Dendritic cell treated with granulocyte-macrophage colony-stimulating factor and Interleukin-4, amounts not matched to agents 40 ng/mL and 50 ng/mL, for 4 days (primary cell): Measurements from ENCODE around the gene SERPINB5.
A peak's percentile ranks its signal among the peaks of the same experiment; 100 is the strongest.

Experiments used
- H3K27ac Mint-ChIP-seq: one replicate; pipeline ENCODE4 v1.8.0; 2022; ENCODE audit warnings: mild to moderate bottlenecking, mixed read lengths
- H3K27me3 Mint-ChIP-seq: one replicate; pipeline ENCODE4 v1.8.0; 2022; ENCODE audit warnings: mild to moderate bottlenecking, mixed read lengths
- H3K36me3 Mint-ChIP-seq: one replicate; pipeline ENCODE4 v1.8.0; 2022; ENCODE audit warnings: low read depth, mixed read lengths
- H3K4me1 Mint-ChIP-seq: one replicate; pipeline ENCODE4 v1.8.0; 2022; ENCODE audit warnings: low read depth, mixed read lengths
- H3K4me3 Mint-ChIP-seq: one replicate; pipeline ENCODE4 v1.8.0; 2022; ENCODE audit warnings: mild to moderate bottlenecking, moderate library complexity, mixed read lengths
- H3K9me3 Mint-ChIP-seq: one replicate; pipeline ENCODE4 v1.8.0; 2022; ENCODE audit warnings: mixed read lengths
- intact Hi-C: fragments of 100-400 bp; cut with micrococcal nuclease; formaldehyde crosslinking; loops from one replicate; pipeline ENCODE4 v1.15.0; 2022

SERPINB5 gene, protein sequence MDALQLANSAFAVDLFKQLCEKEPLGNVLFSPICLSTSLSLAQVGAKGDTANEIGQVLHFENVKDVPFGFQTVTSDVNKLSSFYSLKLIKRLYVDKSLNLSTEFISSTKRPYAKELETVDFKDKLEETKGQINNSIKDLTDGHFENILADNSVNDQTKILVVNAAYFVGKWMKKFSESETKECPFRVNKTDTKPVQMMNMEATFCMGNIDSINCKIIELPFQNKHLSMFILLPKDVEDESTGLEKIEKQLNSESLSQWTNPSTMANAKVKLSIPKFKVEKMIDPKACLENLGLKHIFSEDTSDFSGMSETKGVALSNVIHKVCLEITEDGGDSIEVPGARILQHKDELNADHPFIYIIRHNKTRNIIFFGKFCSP

GRCh38 chr18:63476668-63477067, at the start of gene SERPINB5:
SERPINB5 (plus strand) TSS chr18:63476958; CDS start chr18:63484429, 7,471 bp downstream.
- Mint-ChIP-seq H3K27me3 (no peaks in the 10 kb centered on the region), H3K4me1 (no peaks in the 10 kb centered on the region), H3K36me3 (no peaks in the 10 kb centered on the region), H3K4me3 (no peak within 1 kb of the TSS), H3K27ac (no peak within 1 kb of the TSS), H3K9me3 (no peaks in the 10 kb centered on the region)
- intact Hi-C loops: no loop called here

DNA sequence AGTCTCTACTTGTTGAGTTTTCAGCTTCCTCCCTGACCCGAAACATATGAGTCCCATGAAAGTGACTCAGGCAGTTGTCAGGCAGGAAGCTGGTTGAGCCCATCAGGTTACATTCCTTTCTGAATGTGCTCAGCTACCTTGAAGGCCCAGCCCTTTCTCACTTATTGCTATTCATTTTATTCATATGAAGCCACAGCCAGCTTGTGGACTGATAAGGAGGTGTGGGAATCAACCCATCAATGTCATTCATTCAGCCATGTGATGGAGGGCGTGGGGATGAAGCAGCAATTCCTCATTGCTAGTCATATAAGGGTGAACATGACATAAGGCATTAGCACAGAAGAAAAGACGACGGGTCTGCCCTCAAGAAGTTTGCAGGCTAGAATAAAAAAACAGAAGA, 49.2 kb upstream of the SERPINB5 start:
- Mint-ChIP-seq H3K9me3 (no peaks in the 10 kb centered on the region), H3K36me3 (peaks cover 3% of the 10 kb centered on the region), H3K4me3 (no peak overlapping the region), H3K4me1 (peaks cover 12% of the 10 kb centered on the region), H3K27ac (no peak overlapping the region), H3K27me3 (no peaks in the 10 kb centered on the region)
- intact Hi-C loops: no loop called here

DNA sequence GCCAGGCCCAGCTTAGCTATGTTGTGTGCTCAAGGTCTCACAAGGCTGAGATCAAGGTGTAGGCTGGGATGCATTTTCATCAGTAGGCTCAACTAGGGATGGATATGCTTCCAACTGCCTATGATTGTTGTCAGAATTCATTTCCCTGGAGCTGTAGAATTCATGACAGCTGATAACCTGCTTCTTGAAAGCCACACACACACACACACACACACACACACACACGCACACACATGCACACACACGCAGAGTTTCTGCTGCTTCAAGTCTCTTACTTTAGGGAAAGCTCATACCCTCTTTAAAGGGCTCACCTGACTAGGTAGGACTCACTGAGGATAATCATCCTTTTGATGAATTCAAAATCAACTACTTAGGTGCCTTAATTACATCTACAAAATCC, 46.2 kb upstream of the SERPINB5 start:
- Mint-ChIP-seq H3K27me3 (no peaks in the 10 kb centered on the region), H3K36me3 (no peaks in the 10 kb centered on the region), H3K27ac (no peak overlapping the region), H3K9me3 (no peaks in the 10 kb centered on the region), H3K4me1 (no peaks in the 10 kb centered on the region), H3K4me3 (no peak overlapping the region)
- intact Hi-C loops: no loop called here

DNA sequence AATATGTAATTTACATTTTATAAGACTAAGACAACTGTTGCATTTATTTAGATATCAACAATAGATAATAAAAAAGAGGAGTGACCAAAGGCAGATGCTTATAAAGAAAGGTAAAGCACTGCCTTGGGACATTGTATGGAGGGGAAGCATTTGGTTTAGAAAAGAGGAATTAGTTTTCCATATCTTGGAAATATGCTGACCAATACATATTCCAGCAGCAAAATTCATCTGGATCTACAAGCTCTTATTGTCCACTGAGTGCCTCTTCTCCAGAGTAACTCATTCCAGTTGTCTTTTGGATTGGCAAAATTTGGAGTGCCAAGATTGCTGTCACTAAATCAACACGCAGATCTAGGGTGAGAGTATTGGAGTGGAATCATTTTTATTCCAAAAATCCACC, 45.6 kb upstream of the SERPINB5 start:
- intact Hi-C loops: no loop called here
- Mint-ChIP-seq H3K27me3 (no peaks in the 10 kb centered on the region), H3K4me1 (peaks cover 1% of the 10 kb centered on the region), H3K9me3 (no peaks in the 10 kb centered on the region), H3K4me3 (no peak overlapping the region), H3K27ac (no peak overlapping the region), H3K36me3 (no peaks in the 10 kb centered on the region)

GRCh38 chr18:63433334-63433866, 43.4 kb upstream of the SERPINB5 start:
- H3K27ac Mint-ChIP-seq: no peak overlapping the region
- no peaks in the 10 kb centered on the region for H3K27me3 Mint-ChIP-seq
- H3K36me3 Mint-ChIP-seq: no peaks in the 10 kb centered on the region
- intact Hi-C loops: no loop called here
- H3K4me3 Mint-ChIP-seq: no peak overlapping the region
- H3K9me3 Mint-ChIP-seq: no peaks in the 10 kb centered on the region
- peaks cover 6% of the 10 kb centered on the region for H3K4me1 Mint-ChIP-seq

GRCh38 chr18:63438181-63438580, 38.6 kb upstream of the SERPINB5 start:
- H3K36me3 Mint-ChIP-seq: no peaks in the 10 kb centered on the region
- H3K27me3 Mint-ChIP-seq: no peaks in the 10 kb centered on the region
- H3K4me3 Mint-ChIP-seq: no peak overlapping the region
- no peaks in the 10 kb centered on the region for H3K9me3 Mint-ChIP-seq
- no peak overlapping the region for H3K27ac Mint-ChIP-seq
- intact Hi-C loops: loop anchor here (2.0 to 5.0 kb wide), 3 partner anchors 15 to 426 kb away; partner anchors contain the start of gene VPS4B
- H3K4me1 Mint-ChIP-seq: peaks cover 35% of the 10 kb centered on the region

DNA sequence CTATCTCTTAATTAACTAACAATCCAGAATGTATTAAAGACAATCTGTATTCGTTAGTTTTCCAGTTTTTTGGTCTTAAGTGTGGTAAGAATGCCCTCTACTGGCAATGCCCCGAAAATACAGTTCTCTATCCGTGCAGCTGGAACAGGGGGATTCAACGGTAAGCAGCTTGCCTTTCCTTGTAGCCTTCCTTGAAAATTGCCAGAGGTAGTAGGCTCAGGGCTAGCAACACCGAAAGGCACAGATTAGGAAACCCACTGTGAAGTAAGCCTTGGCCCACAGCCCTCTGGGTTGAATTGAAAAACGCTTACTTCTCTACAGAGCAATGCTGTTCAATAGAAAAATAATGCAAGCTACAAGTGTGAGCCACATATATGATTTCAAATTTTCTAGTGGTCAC, 37.4 kb upstream of the SERPINB5 start:
- Mint-ChIP-seq H3K27ac (no peak overlapping the region), H3K4me3 (no peak overlapping the region), H3K36me3 (no peaks in the 10 kb centered on the region)

GRCh38 chr18:63440219-63440618, 36.5 kb upstream of the SERPINB5 start:
- Mint-ChIP-seq H3K27me3 (no peaks in the 10 kb centered on the region), H3K27ac (peak overlapping the region; percentile 79), H3K36me3 (no peaks in the 10 kb centered on the region), H3K4me3 (no peak overlapping the region), H3K9me3 (no peaks in the 10 kb centered on the region), H3K4me1 (peaks cover 46% of the 10 kb centered on the region)
- intact Hi-C loops: no loop called here

More for the DNA sequence above, 37.4 kb upstream of the SERPINB5 start:
- intact Hi-C loops: loop anchor here (1.0 to 5.0 kb wide), 4 partner anchors 17 to 427 kb away; partner anchors contain the start of gene VPS4B
- Mint-ChIP-seq H3K27me3 (no peaks in the 10 kb centered on the region), H3K4me1 (peaks cover 41% of the 10 kb centered on the region), H3K9me3 (no peaks in the 10 kb centered on the region)

DNA sequence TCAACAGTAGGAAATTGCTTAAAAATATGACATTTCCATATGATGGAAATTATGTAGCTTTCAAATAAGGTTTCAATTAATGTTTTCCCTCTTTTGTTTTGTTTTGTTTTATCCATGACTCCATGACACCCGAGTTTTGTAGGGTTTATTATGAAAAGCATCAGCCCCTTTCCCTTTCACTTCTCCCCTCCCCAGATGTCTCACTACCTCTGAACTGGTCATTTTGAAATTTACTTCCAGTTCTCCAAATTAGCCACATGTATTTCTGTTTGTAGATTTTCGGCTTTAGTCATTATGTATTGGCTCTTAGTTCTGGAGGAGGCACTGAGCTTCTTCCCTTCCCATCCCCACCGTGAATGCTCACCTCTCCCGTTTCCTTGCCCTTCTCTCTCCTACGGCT, 35.9 kb upstream of the SERPINB5 start:
- H3K9me3 Mint-ChIP-seq: no peaks in the 10 kb centered on the region
- H3K4me3 Mint-ChIP-seq: peak overlapping the region; percentile 61
- H3K27me3 Mint-ChIP-seq: no peaks in the 10 kb centered on the region
- H3K27ac Mint-ChIP-seq: peak overlapping the region; percentile 79
- H3K36me3 Mint-ChIP-seq: no peaks in the 10 kb centered on the region
- intact Hi-C loops: no loop called here
- H3K4me1 Mint-ChIP-seq: peaks cover 51% of the 10 kb centered on the region

DNA sequence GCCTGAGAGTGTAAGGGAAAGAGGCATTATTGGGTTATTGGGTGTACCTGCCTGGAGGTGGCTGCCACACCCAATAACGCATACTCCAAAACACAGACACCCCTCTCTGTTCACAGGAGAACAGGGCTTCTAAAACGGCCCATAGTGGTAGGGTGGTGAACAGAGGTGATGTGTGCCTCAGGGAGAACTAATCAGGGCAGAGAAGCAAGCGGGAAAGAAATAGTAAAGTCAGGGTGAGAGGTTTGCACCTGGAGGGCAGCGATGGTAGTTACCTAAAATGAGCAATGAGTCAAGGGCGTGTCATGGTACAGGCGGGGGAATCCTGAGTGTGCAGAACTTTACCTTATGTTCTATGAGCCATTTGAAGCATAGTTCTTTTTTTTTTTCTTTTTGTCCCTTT, 32.9 kb upstream of the SERPINB5 start:
- H3K36me3 Mint-ChIP-seq: no peaks in the 10 kb centered on the region
- no peak overlapping the region for H3K4me3 Mint-ChIP-seq
- no peaks in the 10 kb centered on the region for H3K9me3 Mint-ChIP-seq
- no peaks in the 10 kb centered on the region for H3K27me3 Mint-ChIP-seq
- intact Hi-C loops: no loop called here
- peaks cover 44% of the 10 kb centered on the region for H3K4me1 Mint-ChIP-seq
- peak overlapping the region; percentile 82 for H3K27ac Mint-ChIP-seq

DNA sequence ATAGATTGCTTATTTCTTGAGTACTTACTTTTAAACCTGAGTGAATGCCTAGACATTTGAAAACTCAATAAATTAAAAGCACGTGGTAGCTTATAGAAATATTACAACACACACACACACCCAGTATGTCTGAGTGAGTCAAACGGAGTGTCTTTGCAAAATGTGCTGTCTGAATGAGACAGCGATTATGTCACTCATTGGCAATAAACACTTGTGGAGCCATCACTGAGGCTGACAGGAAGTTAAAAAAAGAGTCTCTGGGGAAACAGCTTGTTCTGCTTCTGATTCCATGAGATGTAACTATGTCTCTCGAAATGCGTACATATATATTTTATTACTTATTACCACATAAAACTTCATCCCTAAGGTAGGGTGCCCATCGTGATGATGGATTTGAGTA, 32.2 kb upstream of the SERPINB5 start:
- peak overlapping the region; percentile 82 for H3K27ac Mint-ChIP-seq
- no peaks in the 10 kb centered on the region for H3K9me3 Mint-ChIP-seq
- intact Hi-C loops: no loop called here
- peaks cover 44% of the 10 kb centered on the region for H3K4me1 Mint-ChIP-seq
- no peak overlapping the region for H3K4me3 Mint-ChIP-seq
- H3K27me3 Mint-ChIP-seq: no peaks in the 10 kb centered on the region
- no peaks in the 10 kb centered on the region for H3K36me3 Mint-ChIP-seq

DNA sequence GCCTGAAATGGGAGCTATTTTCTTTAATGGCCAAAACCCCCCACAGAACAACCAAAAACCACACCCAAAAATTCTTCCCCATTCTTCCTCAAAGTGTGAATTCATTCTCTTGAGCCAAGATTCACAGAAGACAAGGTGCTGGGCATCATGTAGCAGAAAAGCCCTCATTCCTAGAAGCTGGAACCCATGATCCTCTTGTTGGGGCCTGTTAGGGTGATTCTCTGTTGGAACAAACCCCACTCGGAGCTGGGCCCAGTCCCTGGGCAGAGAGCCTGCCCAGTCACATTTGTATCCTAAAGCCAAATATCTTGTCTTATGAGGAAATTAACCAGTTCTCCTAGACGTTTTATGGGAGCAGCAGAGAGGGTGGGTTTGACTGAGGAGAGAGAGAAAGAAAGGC, 31.7 kb upstream of the SERPINB5 start:
- no peaks in the 10 kb centered on the region for H3K9me3 Mint-ChIP-seq
- no peaks in the 10 kb centered on the region for H3K27me3 Mint-ChIP-seq
- no peaks in the 10 kb centered on the region for H3K36me3 Mint-ChIP-seq
- peaks cover 41% of the 10 kb centered on the region for H3K4me1 Mint-ChIP-seq
- peak overlapping the region; percentile 82 for H3K27ac Mint-ChIP-seq
- no peak overlapping the region for H3K4me3 Mint-ChIP-seq
- intact Hi-C loops: no loop called here

- Mint-ChIP-seq H3K27ac (no peak overlapping the region), H3K9me3 (no peaks in the 10 kb centered on the region), H3K4me3 (no peak overlapping the region), H3K4me1 (peaks cover 29% of the 10 kb centered on the region), H3K27me3 (no peaks in the 10 kb centered on the region), H3K36me3 (no peaks in the 10 kb centered on the region)
- intact Hi-C loops: no loop called here
Observed at GRCh38 chr18:63446266-63446665, 30.5 kb upstream of the SERPINB5 start.

DNA sequence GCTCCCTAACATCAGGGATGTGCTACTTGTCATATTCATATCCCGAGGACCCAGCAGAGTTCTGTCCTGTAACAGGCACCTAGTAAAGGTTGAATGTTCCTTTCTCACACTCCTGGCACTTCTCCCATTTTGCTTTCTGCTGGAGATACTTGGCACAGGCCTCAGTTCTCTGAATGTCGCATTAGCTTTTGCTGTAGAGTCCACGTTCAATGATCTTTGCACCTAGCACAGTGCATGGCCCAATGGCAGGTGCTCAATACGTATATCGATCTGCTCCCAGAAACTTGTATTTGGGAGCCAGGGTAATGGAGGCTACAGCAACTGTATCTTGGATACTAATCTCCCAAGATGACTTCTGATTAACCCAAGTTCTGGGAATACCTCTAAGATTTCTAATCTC, 29.7 kb upstream of the SERPINB5 start:
- H3K4me3 Mint-ChIP-seq: no peak overlapping the region
- peaks cover 21% of the 10 kb centered on the region for H3K4me1 Mint-ChIP-seq
- H3K36me3 Mint-ChIP-seq: no peaks in the 10 kb centered on the region
- H3K27ac Mint-ChIP-seq: no peak overlapping the region
- H3K27me3 Mint-ChIP-seq: no peaks in the 10 kb centered on the region
- intact Hi-C loops: no loop called here
- no peaks in the 10 kb centered on the region for H3K9me3 Mint-ChIP-seq

GRCh38 chr18:63449426-63449825, 27.3 kb upstream of the SERPINB5 start:
- Mint-ChIP-seq H3K36me3 (no peaks in the 10 kb centered on the region), H3K4me3 (no peak overlapping the region), H3K27me3 (no peaks in the 10 kb centered on the region), H3K4me1 (peaks cover 9% of the 10 kb centered on the region), H3K27ac (no peak overlapping the region), H3K9me3 (no peaks in the 10 kb centered on the region)
- intact Hi-C loops: no loop called here
